Stimulated activated CD4-positive, alpha-beta T cell treated with anti-CD3 and anti-CD28 coated beads, Interleukin-15, amount 100 ng/mL, for 48 hours (primary cell): ENCODE results near the gene ADGB.

Experiments
- DNase-seq, 2 donors: peaks; one replicate each; pipeline ENCODE4 v3.0.0-alpha.2; 2020; ENCODE audit warnings: low read depth in 2 of 2

Gene ADGB

DNA sequence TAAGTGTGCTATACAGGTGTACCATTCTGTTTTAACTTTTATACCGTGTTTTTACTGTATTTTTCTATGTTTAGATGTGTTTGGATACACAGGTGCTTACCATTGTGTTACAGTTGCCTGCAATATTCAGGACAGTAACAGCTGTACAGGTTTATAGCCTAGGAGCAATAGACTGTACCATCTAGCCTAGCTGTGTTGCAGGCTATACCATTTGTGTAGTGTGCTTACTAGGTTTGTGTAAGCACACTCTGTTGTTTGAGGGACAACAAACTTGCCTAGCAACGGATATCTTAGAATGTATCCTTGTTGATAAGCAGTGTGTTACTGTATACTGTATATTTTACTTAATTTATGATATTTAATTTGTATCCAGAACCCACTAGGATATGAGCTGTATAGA is 35.2 kb downstream of the ADGB start:
- no peak for DNase-seq

DNA sequence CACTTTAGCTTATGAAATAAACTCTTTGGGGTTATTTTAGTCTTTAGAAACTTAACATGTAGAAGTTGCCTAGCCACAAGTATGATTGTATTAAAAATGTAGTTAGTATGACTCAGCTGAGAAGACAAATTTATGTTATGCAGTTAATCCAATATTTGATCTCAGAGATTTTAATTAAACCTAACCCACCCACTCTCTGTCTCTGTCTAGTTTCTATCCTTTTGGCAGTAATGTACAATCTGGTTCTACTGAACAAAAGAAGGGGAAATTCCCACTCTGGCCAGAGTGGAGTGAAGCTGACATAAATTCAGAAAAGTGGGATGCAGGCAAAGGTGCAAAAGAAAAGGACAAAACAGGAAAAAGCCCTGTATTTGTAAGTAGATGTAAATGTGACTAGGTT is 36.4 kb downstream of the ADGB start:
- DNase-seq: no peak

DNA sequence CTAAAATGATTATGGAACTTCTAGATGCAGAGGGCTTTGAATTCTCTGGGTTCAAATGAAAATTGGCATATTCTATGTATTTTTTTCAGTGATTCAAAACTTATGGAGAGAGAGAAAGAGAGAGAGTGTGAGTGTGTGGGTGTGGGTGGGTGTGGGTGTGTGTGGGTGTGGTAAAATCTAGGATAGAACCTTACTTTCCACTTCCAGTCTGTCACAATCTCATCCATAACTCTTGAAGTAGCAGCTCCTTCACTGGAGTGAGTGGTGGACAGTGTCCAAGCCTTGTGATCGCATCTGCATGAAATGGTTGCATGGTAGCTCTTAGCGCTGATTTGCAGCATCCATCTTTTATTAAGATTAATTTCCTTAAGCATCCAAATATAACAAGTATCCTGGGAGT is 37.7 kb downstream of the ADGB start:
- no peak for DNase-seq

DNA sequence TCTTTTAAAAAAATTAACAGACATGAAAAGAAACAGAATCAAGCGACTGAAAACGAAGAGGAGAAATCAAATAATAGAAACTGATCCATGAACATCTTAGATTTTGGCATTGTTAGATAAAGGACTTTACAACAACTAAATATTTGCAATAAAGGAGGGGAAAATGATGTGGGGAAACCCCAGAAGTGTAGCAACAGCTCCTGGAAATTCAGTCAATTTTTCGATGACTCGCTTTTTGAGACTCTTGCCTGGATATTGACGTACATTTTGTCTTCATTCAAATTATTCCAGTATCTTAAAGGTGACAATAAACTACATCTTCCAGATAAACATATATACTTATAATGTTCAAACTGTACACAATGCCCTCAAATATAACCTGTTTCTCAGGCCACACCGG is 44.1 kb downstream of the ADGB start:
- DNase-seq: no peak

DNA sequence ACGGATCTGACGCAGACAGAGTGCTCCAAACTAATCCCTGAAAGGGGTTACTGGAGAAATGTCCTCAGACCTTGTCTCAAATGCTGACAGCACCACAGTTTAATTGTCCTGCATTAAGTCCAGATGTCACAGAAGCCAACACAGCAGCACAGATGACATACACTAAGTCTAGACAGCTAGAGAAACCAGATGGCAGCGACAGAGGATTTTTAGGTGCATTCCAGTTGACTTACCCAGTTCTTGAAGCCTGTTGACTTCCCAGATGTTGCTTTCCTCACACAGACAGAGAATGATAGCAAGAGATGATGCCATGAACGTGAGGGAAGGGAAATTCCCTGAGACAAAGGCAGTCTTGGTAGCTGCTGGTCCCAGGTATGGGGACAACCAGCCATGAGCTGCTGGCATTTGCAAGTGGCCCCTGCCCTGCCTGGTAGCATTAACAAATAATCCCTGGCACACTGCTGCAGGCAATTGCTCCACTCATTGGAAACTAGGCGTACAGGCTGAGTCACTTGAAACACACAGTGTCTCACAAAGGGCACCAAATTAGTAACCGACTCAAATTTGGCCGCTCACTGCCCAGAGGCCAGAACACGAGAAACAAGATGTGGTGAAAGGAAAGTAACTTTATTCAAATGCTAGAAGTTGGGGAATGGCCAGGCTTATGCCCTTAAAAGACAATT is 52.2 kb downstream of the ADGB start:
- no peak for DNase-seq

DNA sequence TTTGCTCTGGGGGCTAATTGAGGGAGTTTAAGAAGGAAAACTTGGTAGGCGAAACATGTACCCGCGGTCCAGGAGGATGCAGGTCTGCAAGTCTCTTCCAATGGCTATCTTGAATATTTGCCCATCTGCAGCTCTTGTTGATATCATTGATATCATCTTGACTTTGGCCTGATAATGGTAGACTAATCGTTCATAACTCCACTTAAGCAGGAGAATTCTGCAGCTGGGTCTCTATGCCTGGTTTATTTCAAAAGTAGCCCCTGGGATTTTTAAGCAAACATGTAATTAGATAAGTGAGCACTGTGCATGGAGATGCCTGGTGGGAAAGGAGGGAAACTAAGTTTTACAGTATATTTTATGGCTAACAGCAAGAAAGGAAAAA is 52.7 kb downstream of the ADGB start:
- DNase-seq: no peak

DNA sequence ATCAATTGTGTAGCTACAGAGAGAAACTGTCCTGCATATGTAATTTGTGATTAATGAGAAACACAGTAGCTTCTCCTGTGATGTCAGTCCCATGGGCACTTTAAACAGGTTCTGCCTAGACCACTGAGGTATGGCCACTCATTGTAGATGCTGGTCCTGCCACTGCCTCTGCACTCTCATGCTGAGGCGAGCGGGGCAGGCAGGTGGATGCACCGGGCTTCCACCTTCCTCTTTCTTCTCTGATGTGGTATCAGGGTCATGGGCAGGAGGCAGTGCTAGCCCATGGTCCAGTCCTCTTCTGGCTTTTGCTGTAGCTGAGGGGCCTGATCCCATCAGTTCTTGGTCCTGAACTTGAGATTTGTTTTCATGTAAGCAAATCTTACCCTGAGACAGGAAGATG is 58.7 kb downstream of the ADGB start:
- no peak for DNase-seq

DNA sequence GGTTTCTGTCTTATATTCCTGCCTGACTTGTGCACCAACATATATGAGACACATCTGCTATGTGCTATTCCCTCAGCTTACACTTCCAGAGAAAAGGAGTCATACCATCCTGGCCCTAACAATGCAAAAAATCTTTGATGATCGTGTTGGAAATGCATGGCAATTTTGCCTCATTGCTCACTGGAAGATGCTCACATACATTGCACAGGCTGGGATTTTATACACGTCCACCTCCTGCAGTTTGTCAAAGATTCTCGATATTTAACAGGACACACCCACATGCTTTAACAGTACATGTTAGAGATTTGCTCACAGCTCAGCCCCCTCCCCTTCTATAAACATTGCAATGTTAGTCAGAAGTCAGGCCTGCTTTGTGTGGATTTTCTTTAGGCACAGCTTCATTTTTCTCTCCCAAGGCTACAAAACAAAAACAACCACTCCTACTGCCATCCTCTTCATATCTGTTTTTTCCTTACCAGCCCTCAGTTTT is 66.1 kb downstream of the ADGB start:
- no peak for DNase-seq

DNA sequence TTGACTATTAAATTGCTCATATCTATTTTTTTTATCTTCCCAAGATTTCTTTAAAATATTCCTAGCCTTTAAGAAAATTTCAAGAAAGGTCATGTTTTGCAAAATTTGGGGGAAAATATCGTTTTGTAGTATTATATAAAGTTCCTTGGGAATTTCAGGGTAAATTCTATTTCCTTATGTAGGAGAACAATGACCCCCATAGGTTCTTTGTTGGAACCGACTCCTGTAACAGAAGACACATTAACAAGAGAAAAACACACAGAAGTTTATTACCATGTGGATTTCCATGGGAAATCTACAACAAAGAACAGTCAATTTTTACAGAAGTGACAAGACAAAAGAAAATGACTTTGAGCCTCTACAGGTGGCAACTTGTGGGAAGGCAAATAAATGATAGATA is 68.1 kb downstream of the ADGB start:
- no peak for DNase-seq

DNA sequence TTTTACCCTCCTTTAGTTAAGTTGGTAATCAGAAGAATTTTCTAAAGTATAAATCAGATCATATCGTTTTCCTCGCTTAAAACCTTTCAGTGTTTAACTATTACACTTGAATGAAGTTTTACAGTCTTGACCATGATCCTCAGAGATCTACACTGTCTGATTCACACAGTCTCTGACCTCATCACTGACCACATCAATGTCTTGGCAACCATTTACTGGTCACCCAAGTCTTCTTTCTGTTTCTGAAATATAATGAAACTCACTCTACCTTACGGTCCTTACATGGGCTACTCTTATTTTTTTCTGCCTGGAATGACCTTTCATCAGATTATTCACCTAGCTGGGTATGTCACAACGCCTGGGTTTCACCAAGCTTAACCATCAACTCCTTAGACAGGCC is 71.4 kb downstream of the ADGB start:
- no peak for DNase-seq

DNA sequence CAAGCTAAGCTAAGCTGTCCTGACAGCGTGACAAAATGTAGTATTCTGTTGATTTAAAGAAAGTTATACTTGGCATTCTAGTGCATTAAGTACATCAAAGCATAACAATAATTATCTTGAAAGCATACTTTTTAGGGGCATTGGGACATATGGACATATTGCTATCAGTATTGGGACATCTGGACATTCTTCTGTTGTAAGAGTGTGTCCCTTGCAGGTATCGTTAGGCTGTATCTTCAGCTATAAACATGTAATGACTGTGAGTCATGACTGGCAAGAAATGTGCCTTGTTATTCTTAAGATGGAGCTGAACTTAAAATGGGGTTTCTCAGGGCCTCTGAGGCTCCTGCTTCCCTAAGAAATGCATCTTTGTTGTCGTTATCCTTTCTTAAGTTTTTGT is 74.3 kb downstream of the ADGB start:
- DNase-seq: no peak

DNA sequence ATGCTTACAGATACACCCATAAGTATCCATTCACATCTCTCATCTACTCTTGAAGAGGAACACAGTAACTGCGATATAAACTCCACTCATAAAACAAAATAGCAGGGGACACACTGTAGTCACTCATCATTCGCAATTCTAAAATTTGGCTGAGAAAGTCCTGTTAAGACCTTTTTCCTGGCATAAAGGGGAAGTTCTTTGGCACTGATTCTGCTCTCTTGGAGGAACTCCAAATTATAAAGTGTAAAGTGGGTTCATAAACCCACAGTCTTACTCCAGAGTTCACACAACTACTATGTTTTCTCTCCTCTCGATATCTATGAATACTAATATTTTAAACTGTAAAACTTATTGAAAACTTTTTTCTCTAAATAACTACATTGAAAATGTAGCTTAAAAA is 80.6 kb downstream of the ADGB start:
- no peak for DNase-seq

DNA sequence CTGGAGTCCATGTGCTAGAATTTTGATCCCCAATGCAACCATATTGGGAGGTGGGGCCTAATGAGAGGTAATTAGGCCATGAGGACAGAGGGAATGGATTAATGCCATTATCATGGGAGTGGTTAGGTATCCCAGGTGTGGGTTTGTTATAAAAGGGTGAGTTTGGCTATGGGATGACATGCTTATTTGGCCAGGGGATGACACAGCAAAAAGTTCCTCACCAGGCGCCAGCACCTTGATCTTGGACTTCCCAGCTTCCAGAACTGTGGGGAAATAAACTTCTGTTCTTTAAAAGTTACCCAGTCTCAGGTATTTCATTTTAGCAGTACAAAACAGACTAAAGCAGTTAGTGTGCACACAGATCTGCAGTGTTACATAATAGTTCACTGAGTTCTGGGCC is 84.1 kb downstream of the ADGB start:
- DNase-seq: no peak

DNA sequence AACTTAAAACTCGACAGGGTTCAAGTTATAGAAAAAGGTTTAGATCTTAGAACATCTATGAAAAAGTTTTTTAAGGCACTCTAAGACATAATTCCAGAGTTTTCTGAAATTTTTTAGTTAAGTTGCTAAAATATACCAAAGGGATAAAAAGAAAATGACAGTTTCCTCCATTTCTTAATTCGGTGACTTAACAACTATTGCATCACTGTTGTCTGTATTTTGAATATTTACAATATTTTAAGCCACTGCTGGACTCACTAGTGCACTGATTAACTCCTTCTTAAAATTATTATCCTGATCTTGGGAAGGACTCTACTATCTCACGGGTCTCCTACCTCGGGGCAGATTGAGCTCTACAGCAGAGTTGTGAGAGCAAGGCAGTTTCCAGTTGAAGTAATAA is 91.0 kb downstream of the ADGB start:
- no peak for DNase-seq

DNA sequence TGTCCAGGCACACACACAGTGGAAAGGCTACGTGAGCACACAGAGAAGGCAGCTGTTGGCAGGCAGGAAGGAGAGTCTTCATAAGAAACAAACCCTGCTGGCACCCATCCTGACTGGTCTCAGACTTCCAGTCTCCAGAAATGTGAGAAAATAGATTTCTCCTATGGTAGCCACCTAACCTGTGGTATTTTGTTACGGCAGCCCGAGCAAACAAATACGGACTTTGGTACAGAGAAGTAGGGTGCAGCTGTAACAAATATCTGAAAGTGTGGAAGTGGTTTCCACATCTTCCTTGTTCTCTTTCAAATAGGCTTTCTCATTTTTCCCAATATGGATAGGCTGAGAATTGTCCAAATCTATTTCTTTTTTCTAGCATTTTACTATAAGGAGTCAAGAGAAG is 94.6 kb downstream of the ADGB start:
- no peak for DNase-seq

DNA sequence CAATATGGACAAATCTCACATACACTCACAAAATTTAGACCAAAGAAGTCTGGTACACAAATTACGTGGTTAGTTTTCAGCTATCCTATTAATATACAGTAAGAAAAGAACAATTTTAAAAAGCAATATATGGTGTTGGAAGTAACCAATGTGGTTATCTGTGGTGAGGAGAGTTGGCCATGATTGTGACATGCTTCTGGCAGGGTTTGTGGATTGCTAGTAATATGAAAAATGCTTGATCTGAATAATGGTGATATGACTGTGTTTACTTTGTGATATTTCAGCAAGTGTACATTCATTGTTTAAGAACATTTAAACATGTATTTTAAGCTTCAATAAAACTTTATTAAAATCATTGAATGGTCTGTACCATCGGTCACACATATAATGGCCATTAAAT is 99.1 kb downstream of the ADGB start:
- no peak for DNase-seq

DNA sequence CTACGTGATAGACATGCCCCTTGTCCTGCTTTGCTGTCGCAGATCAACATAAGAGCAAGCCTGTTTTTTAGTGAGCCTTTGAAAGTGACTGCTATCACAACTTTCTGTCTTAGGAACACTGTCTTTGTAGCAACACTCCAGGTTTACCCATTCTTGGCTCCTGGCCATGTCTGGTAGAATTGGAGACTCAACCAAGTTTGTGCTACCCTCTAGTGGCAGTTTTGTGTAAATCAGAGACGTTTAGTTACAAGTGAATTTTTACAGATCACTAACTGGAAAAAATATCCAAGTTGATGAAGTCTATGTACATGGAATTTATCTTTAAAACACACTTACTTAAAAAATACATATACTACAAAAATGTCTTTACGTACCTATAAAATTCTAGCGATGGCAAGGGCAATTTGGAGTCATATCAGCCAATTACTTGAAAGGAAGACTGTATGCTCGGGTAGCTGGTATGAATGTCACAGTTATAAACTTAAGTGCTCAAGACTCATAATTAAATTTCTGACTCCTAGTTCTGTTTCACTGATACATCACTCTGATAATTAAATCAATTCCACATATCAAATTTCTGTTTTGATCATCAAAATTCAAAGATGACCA is 101.4 kb downstream of the ADGB start:
- DNase-seq: peak in 1 of 2 donors; percentile 22

DNA sequence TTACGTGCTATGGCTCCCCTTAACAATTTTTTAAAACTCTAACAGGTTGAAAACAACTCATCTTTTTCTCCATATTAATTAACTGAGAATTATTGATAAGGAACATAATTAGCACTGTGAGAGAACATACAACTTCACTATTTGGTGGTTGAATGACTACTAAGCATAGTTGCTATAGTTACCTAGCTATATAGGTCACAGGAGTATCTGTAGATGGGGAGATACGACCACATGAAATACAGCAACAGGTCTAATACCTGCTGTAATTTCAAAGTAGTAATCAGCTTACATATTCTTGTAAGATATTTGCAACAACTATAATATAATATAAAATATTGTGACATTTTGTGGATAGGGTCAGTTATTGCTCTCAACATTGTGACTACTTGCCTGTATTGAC is 102.9 kb downstream of the ADGB start:
- no peak for DNase-seq

DNA sequence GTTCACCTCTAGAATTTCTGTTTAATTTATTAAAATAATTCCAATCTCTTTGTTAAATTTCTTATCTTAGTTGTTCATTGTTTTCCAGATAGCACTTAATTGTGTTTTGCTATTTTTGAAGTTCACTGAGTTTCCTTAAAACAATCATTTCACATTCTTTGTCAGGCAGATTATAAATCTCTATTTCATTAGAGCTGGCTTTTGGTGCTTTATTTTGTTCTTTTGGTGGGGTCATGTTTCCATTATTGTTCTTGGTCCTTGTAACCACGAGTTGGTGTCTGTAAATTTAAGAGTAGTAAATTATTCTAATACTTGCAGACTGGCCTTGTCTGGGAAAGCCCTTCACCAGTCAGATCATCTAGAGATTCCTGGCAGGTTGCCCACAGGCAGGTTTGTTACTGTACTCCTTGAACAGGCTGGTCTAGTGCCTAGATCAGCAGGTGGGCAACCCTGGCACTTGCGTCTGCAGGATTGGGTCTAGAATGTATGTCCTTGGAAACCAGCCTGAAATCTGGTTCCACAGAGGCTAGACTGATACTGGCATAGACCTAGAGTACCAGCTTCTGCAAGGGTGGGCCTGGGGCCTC is 110.4 kb downstream of the ADGB start:
- DNase-seq: no peak

DNA sequence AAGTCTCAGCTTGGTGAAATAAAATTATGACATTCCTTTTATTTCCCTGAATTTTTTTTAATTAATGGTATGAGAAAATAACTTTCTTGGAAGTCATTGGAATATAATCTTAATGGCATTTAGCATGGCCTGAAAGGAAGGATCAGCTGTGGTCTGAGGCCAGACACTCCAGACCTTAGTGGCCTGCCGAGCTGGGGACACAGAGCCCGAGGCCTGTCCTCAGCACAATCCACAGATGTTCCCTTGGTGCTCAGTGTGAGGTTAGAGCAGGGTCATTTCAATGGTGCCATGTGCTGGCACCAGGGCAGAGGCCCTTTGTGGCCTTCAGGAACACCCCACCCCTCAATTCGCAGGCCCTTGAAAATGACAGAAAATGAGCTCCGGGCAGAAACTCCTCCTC is 120.6 kb downstream of the ADGB start:
- DNase-seq: no peak

DNA sequence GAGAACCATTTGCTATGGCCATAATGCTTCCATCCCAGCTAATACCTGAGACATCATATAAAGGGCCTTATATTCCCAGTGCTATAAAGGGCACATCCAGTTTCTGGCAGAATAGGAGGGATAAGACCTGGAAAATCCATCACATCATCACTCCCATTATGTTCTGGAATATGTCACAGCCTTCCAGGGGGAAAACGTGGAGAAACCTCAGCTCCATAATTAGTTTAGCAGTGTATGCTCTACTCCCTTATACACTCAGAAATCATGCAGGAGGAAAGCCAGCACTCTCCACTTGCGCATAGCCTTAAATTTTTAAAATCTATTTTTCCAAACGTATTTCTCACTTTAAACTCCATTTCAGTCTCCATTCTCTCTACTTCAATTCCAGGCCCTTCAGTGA is 140.9 kb downstream of the ADGB start:
- no peak for DNase-seq

DNA sequence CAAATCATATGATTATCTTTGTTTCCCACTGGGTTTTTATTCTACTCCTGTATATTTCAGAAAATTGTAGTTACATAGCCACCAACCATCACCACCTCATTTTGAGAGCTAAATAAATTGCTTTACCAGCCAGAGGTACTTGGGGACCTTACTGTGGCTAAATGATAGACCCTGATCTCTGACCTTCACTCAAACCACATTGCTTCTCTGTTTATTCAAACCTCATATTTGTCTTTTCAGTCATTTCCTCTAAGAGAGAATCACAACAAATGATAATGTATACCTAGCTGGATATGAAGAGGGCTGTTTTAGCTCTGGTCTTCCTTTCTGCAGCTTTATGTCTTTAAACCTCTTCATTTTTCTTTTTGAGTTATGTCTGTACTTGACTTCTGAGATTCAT is 142.8 kb downstream of the ADGB start:
- DNase-seq: no peak

DNA sequence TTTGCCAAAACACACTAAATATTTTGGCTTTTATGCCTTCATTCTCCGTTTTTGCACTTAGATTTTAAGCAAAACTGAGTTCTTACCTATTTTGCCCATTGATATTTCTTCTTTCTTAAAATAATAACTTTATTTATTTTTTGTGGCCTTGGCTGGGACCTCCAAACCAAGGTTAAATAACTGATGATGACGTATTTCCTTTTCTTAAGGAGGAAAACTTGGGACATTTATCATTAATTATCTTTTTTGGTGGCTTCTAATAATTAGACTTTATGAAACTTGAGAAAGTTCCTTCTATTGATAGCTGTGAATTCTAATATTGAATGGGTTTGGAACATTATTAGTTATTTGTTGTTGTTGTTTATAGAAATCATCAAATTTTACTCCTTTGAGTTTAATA is 154.5 kb downstream of the ADGB start:
- no peak for DNase-seq

DNA sequence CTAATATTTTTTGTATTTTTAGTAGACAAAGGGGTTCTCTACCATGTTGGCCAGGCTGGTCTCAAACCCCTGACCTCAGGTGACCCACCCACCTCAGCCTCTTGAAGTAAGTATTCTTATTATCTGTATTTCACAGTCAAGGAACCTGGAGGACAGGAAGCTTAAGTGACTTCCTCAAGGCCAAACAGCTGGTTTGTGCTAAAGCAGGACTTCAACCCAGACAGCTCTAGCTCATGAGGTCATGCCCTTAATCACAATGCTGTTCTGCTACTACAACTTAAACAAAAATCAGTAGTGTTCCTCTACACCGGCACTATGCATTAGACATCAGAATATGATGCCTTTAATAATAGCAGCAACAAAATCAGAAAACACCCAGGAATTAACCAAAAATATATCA is 168.9 kb downstream of the ADGB start:
- DNase-seq: no peak
